ENCODE measurements around the gene AMDHD2. TPM values are rescaled to one million over a fixed set of nuclear protein-coding genes. Genes with fewer than 3 reads are reported as not detected.
"Not testable (repeated sequence)": the region's sequence is repeated elsewhere in the genome, so short reads cannot be mapped to it uniquely, and the experiment has no call there.

Gene AMDHD2
- polyA plus RNA-seq, 1 experiment = 15.9 TPM

DNA sequence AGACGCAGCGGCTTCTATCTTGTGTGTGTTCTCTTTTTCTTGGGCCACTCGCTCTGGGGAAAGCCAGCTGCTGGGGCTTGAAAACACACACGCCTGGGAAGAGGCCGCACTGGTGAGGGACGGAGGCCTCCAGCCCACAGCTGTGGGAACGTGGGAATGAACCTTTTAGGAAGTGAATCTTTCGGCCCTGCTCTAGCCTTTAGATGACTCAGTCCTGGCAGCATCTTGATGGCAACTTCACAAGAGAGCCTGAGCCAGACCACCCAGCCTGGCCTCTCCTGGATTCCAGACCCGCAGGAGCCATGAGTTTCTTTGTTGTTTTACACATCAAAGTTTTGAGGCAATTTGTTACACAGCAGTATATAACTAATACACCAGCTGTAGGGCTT lies 15.4 kb downstream of the AMDHD2 start:
- TF ChIP-seq, protein P1, sequence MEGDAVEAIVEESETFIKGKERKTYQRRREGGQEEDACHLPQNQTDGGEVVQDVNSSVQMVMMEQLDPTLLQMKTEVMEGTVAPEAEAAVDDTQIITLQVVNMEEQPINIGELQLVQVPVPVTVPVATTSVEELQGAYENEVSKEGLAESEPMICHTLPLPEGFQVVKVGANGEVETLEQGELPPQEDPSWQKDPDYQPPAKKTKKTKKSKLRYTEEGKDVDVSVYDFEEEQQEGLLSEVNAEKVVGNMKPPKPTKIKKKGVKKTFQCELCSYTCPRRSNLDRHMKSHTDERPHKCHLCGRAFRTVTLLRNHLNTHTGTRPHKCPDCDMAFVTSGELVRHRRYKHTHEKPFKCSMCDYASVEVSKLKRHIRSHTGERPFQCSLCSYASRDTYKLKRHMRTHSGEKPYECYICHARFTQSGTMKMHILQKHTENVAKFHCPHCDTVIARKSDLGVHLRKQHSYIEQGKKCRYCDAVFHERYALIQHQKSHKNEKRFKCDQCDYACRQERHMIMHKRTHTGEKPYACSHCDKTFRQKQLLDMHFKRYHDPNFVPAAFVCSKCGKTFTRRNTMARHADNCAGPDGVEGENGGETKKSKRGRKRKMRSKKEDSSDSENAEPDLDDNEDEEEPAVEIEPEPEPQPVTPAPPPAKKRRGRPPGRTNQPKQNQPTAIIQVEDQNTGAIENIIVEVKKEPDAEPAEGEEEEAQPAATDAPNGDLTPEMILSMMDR (IDR thresholded peaks at IDR 0.05; ENCODE audit: insufficient read depth, low read depth, low read length) = no peak
- no peaks in the 10 kb centered on the region; the same call in 1 of the 2 replicates for H3K36me3 ChIP-seq (ENCODE audit: control insufficient read depth, insufficient read depth, low read length)
- DNase-seq (ENCODE audit: low read depth) = peak; percentile 32
- no peaks in the 10 kb centered on the region for H3K27me3 ChIP-seq (ENCODE audit: control insufficient read depth, insufficient read depth, low read length)
- ChIA-PET CTCF (no interaction called here), POLR2A (no interaction called here)
- H3K4me3 ChIP-seq (ENCODE audit: low read depth, low read length) = no peak overlapping the region

- H3K36me3 ChIP-seq (ENCODE audit: control insufficient read depth, insufficient read depth, low read length) = no peaks in the 10 kb centered on the region
- CTCF ChIA-PET = no interaction called here
- DNase-seq (ENCODE audit: low read depth) = peak; percentile 57
- H3K4me3 ChIP-seq (ENCODE audit: low read depth, low read length) = peak within 1 kb of the TSS; percentile 70
- POLR2A ChIA-PET = no interaction called here
- H3K27me3 ChIP-seq (ENCODE audit: control insufficient read depth, insufficient read depth, low read length) = no peaks in the 10 kb centered on the region
- TF ChIP-seq, protein P1 (IDR thresholded peaks at IDR 0.05; ENCODE audit: insufficient read depth, low read depth, low read length) = no peak
Observed at GRCh38 chr16:2537451-2538379, 17.5 kb downstream of the AMDHD2 start, which contains the start of gene PDPK1. Gene PDPK1 (plus strand): TSS chr16:2538021. CDS start chr16:2538113, 92 bp downstream.

DNA sequence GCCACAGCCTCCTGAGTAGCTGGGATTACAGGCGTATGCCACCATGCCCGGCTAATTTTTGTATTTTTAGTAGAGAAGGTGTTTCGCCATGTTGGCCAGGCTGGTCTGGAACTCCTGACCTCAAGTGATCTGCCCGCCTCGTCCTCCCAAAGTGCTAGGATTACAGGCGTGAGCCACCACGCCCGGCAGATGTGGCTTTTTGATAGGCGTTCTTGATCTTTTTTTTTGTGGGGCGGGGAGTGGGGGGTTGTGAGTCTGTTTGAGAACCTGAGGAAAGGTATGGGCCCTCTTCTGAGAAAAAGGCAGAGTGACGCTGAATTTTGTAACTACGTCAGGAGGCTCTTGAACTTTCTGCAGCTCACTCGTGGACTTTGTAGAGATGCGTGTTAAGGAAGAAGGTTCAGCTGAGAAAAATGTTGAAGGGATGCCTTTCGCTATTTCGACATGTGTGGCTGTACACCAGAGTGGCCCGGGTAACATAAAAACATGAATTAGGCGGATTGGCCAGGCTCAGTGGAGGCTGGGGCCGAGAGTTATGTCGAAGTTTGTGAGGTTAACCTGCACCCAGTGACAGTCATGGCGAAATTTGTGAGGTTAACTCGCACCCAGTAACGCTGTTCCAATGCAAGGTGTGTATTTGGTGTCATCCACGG lies 19.1 kb downstream of the AMDHD2 start:
- CTCF ChIA-PET = interaction anchor here (0.6 kb wide), 1 partner anchor 168 kb away, joined by 3 read pairs; no protein-coding TSS in a partner anchor
- POLR2A ChIA-PET; DNase-seq (ENCODE audit: low read depth): not testable (repeated sequence)

GRCh38 chr16:2539845-2540458 lies 19.8 kb downstream of the AMDHD2 start:
- H3K36me3 ChIP-seq (ENCODE audit: control insufficient read depth, insufficient read depth, low read length); H3K4me3 ChIP-seq (ENCODE audit: low read depth, low read length); CTCF ChIA-PET; DNase-seq (ENCODE audit: low read depth); H3K27me3 ChIP-seq (ENCODE audit: control insufficient read depth, insufficient read depth, low read length); POLR2A ChIA-PET: not testable (repeated sequence)
- TF ChIP-seq, protein P1 (IDR thresholded peaks at IDR 0.05; ENCODE audit: insufficient read depth, low read depth, low read length) = peak; percentile 43

More for the DNA sequence above, 19.1 kb downstream of the AMDHD2 start:
- not testable (repeated sequence) for H3K36me3 ChIP-seq (ENCODE audit: control insufficient read depth, insufficient read depth, low read length); H3K27me3 ChIP-seq (ENCODE audit: control insufficient read depth, insufficient read depth, low read length); H3K4me3 ChIP-seq (ENCODE audit: low read depth, low read length)

GRCh38 chr16:2540912-2541311 lies 20.7 kb downstream of the AMDHD2 start:
- H3K4me3 ChIP-seq (ENCODE audit: low read depth, low read length); CTCF ChIA-PET; DNase-seq (ENCODE audit: low read depth); H3K27me3 ChIP-seq (ENCODE audit: control insufficient read depth, insufficient read depth, low read length); H3K36me3 ChIP-seq (ENCODE audit: control insufficient read depth, insufficient read depth, low read length); POLR2A ChIA-PET: not testable (repeated sequence)

- H3K4me3 ChIP-seq (ENCODE audit: low read depth, low read length); H3K36me3 ChIP-seq (ENCODE audit: control insufficient read depth, insufficient read depth, low read length); CTCF ChIA-PET; POLR2A ChIA-PET; DNase-seq (ENCODE audit: low read depth); H3K27me3 ChIP-seq (ENCODE audit: control insufficient read depth, insufficient read depth, low read length): not testable (repeated sequence)
Observed at GRCh38 chr16:2541409-2541808, 21.2 kb downstream of the AMDHD2 start.

GRCh38 chr16:2543771-2544170 lies 23.6 kb downstream of the AMDHD2 start:
- H3K4me3 ChIP-seq (ENCODE audit: low read depth, low read length); H3K27me3 ChIP-seq (ENCODE audit: control insufficient read depth, insufficient read depth, low read length); H3K36me3 ChIP-seq (ENCODE audit: control insufficient read depth, insufficient read depth, low read length); CTCF ChIA-PET; POLR2A ChIA-PET; DNase-seq (ENCODE audit: low read depth): not testable (repeated sequence)

DNA sequence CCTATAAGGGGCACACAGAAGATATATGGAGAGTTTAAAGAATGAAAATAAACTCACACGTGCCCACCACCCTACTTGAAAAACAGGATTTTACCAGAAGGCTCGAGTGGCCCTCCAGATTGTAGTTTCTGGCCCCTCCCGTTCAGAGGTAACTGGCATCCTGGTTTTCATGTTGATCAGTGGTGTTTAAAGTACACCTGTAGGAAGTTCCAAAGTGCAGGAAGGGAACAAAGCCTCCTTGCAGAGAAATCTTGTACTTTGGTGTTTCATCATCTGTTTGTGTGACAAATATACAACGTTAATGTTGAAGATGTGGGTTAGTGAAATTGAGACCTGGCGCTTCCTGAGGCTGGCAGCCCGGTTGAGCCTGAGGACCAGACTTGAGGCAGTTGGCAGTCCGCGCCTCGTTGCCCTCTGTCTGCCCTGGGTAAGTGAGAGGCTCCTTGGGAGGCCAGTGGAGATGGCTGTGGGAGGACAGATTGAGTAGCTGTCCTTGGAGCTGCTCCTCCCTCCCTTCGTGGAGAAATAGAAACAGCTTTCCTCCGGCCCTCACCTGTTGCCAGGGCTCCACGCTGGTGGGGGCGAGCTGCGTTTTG lies 30.2 kb downstream of the AMDHD2 start:
- H3K4me3 ChIP-seq (ENCODE audit: low read depth, low read length); CTCF ChIA-PET; H3K27me3 ChIP-seq (ENCODE audit: control insufficient read depth, insufficient read depth, low read length); DNase-seq (ENCODE audit: low read depth); H3K36me3 ChIP-seq (ENCODE audit: control insufficient read depth, insufficient read depth, low read length); POLR2A ChIA-PET: not testable (repeated sequence)

DNA sequence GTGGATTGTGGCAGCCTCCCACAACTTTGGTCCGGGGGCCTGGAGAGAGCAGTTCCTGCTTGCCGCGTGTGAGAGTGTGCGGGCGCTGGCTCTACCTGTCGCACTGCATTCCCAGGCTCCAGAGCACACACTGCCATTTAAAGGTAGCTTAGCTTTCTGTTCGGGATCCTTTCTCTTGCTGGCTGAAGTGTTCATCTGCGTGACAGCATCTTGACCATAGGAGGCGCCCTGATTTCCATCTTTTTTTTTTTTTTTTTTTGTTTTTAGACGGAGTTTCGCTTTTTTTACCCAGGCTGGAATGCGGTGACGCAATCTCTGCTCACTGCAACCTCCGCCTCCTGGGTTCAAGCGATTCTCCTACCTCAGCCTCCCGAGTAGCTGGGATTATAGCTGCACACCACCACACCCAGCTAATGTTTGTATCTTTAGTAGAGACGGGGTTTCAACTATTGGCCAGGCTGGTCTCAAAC lies 31.3 kb downstream of the AMDHD2 start:
- POLR2A ChIA-PET; H3K36me3 ChIP-seq (ENCODE audit: control insufficient read depth, insufficient read depth, low read length); CTCF ChIA-PET; H3K4me3 ChIP-seq (ENCODE audit: low read depth, low read length); H3K27me3 ChIP-seq (ENCODE audit: control insufficient read depth, insufficient read depth, low read length); DNase-seq (ENCODE audit: low read depth): not testable (repeated sequence)
